OCI-LY7 (cell line): Measurements from ENCODE around the gene ORC6. TPM values are rescaled to one million over a fixed set of nuclear protein-coding genes. Genes with fewer than 3 reads are reported as not detected.

Experiments used
- BruUV-seq: library from RNA; stranded (reverse); fragments of 400-500 nt; replicated peaks from 2 replicates; lab custom pipeline; 2021; lab: Mats Ljungman, UMichigan
- CTCF ChIA-PET: fragments of 300-600 bp; sonication (Branson Sonifier 250); formaldehyde crosslinking; loops from one replicate; lab custom pipeline; 2022; ENCODE audit warnings: antibody characterized with exemption; ENCODE audit not compliant: unreplicated experiment; lab: Charles Lee
- POLR2A ChIA-PET: fragments of 300-600 bp; sonication (Branson Sonifier 250); formaldehyde crosslinking; loops from one replicate; lab custom pipeline; 2022; ENCODE audit warnings: antibody characterized with exemption; lab: Charles Lee
- DNase-seq: peaks from one replicate; pipeline ENCODE4 v3.0.0-alpha.2; 2015; ENCODE audit warnings: low spot score
- H2AFZ ChIP-seq: fragments of 200-600 bp; sonication (generic), shearing (Covaris generic); 2 replicates; pipeline ENCODE4 v1.6.1; 2014; ENCODE audit warnings: mild to moderate bottlenecking, antibody characterized with exemption, low read length, moderate library complexity
- H3K27ac ChIP-seq: fragments of 200-600 bp; sonication (generic); 2 replicates; pipeline ENCODE4 v1.5.1; 2014; ENCODE audit warnings: mixed run types, low read depth, mild to moderate bottlenecking, moderate library complexity, low read length, inconsistent platforms; ENCODE audit not compliant: poor library complexity, severe bottlenecking
- H3K36me3 ChIP-seq: fragments of 200-600 bp; sonication (generic); 2 replicates; pipeline ENCODE4 v1.6.1; 2014; ENCODE audit warnings: mild to moderate bottlenecking, antibody characterized with exemption, low read length, moderate library complexity, mixed read lengths; ENCODE audit not compliant: insufficient read depth
- H3K4me1 ChIP-seq: fragments of 200-600 bp; sonication (generic); 2 replicates; pipeline ENCODE4 v1.5.1; 2014; ENCODE audit warnings: mild to moderate bottlenecking, low read length; ENCODE audit not compliant: insufficient read depth, poor library complexity, severe bottlenecking
- H3K4me2 ChIP-seq: fragments of 200-600 bp; sonication (generic); 2 replicates; pipeline ENCODE4 v1.6.1; 2014; ENCODE audit warnings: mild to moderate bottlenecking, low read length
- H3K4me3 ChIP-seq: fragments of 200-600 bp; sonication (generic); 2 replicates; pipeline ENCODE4 v1.5.1; 2014; ENCODE audit warnings: mild to moderate bottlenecking, low read depth, low read length; ENCODE audit not compliant: poor library complexity, severe bottlenecking
- H3K79me2 ChIP-seq: fragments of 200-600 bp; sonication (generic); 2 replicates; pipeline ENCODE4 v1.6.1; 2016; ENCODE audit warnings: low read depth, mild to moderate bottlenecking, low read length, moderate library complexity, mixed read lengths; ENCODE audit not compliant: insufficient read depth
- H3K9me2 ChIP-seq: fragments of 200-600 bp; sonication (generic); 2 replicates; pipeline ENCODE4 v1.6.1; 2016; ENCODE audit warnings: mild to moderate bottlenecking, low read length, mixed read lengths; ENCODE audit not compliant: insufficient read depth
- H3K9me3 ChIP-seq: fragments of 200-600 bp; sonication (generic); 2 replicates; pipeline ENCODE4 v1.6.1; 2014; ENCODE audit warnings: mild to moderate bottlenecking, mixed run types, low read length, mixed read lengths
- H4K20me1 ChIP-seq: fragments of 200-600 bp; sonication (generic); 2 replicates; pipeline ENCODE4 v1.6.1; 2014; ENCODE audit warnings: mild to moderate bottlenecking, antibody characterized with exemption, low read length, moderate library complexity, mixed read lengths; ENCODE audit not compliant: insufficient read depth
- EZH2phosphoT487 ChIP-seq: fragments of 200-600 bp; sonication (generic); IDR thresholded peaks from 2 replicates; pipeline ENCODE4 v1.6.1; 2018; ENCODE audit warnings: low read depth, borderline replicate concordance, mild to moderate bottlenecking, mixed run types, antibody characterized with exemption, low read length, moderate library complexity, mixed read lengths
- intact Hi-C: fragments of 100-400 bp; cut with micrococcal nuclease; formaldehyde crosslinking; loops from one replicate; pipeline ENCODE4 v1.10.0; 2022; ENCODE audit not compliant: unreplicated experiment
- total RNA-seq, 2 experiments: library from RNA; depleted of rRNA in 1 of 2; stranded (reverse); fragments of >200 nt in 1 of 2; shearing (Covaris generic) in 1 of 2; gene quantifications; 2 replicates each; pipeline ENCODE4 v1.2.3, GENCODE V29; 2014 to 2022
- TF ChIP-seq, protein P1 (sequence below): fragments of 200-600 bp; sonication (generic); conservative IDR thresholded peaks from 2 replicates; pipeline ENCODE4 v1.5.1; 2014; ENCODE audit warnings: mild to moderate bottlenecking, antibody characterized with exemption, low read length, moderate library complexity, mixed read lengths

Gene ORC6
- total RNA-seq, 2 experiments from 2014 or later, result 67.4 to 100 TPM

DNA sequence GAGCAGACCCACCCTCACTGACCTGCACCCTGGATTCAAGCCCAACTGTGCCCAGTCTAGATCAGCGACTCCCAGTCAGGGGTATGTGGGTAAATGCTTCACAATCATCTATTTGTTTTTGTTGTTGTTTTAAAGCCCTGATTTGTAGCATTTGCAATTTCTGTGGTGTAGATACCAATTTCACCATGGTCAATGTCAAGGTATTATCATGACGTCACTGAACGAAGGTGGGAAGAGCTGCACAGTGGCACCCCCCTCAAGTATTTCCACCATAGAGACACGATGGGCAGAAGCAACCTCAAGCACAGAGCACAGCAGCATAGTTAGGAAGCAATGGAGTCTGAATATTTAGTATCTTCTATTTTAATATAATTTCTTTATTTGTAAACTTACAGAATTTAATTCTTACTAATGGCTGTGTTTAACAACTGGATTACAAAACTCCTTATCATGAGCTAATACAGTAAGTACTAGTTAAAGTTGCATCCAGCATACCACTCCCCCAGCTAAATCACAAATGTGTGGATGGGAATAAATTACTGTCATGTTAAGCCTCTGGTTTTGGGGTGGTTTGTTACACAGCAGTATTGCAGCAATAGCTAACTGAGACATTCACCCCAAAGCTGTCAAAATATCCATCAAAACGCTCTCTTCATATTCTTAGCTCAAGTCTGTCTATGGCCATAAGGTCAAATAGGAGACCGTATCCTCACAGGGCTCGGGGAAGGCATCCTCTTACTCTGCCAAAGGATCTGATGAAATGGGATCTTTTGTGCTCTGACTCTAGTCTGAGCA, 25.5 kb downstream of the ORC6 start:
- POLR2A ChIA-PET, result interaction anchor here (0.6 kb wide), 1 partner anchor 8 kb away, joined by 3 read pairs; no protein-coding TSS in a partner anchor
- no peak for DNase-seq
- intact Hi-C loops, result no loop called here
- no peaks in the 10 kb centered on the region for H3K36me3 ChIP-seq
- no peaks in the 10 kb centered on the region for H3K9me2 ChIP-seq
- no TSS peak for BruUV-seq
- CTCF ChIA-PET, result no interaction called here
- no peaks in the 10 kb centered on the region for H3K9me3 ChIP-seq
- peaks cover 5% of the 10 kb centered on the region for H3K4me1 ChIP-seq
- H2AFZ ChIP-seq, result no peak overlapping the region
- no peak overlapping the region for H3K27ac ChIP-seq
- no peak overlapping the region for H3K4me2 ChIP-seq
- H3K79me2 ChIP-seq, result no peaks in the 10 kb centered on the region
- TF ChIP-seq, protein P1, sequence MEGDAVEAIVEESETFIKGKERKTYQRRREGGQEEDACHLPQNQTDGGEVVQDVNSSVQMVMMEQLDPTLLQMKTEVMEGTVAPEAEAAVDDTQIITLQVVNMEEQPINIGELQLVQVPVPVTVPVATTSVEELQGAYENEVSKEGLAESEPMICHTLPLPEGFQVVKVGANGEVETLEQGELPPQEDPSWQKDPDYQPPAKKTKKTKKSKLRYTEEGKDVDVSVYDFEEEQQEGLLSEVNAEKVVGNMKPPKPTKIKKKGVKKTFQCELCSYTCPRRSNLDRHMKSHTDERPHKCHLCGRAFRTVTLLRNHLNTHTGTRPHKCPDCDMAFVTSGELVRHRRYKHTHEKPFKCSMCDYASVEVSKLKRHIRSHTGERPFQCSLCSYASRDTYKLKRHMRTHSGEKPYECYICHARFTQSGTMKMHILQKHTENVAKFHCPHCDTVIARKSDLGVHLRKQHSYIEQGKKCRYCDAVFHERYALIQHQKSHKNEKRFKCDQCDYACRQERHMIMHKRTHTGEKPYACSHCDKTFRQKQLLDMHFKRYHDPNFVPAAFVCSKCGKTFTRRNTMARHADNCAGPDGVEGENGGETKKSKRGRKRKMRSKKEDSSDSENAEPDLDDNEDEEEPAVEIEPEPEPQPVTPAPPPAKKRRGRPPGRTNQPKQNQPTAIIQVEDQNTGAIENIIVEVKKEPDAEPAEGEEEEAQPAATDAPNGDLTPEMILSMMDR, result no peak
- no peak for TF ChIP-seq EZH2phosphoT487
- H4K20me1 ChIP-seq, result no peaks in the 10 kb centered on the region
- no peak overlapping the region for H3K4me3 ChIP-seq

DNA sequence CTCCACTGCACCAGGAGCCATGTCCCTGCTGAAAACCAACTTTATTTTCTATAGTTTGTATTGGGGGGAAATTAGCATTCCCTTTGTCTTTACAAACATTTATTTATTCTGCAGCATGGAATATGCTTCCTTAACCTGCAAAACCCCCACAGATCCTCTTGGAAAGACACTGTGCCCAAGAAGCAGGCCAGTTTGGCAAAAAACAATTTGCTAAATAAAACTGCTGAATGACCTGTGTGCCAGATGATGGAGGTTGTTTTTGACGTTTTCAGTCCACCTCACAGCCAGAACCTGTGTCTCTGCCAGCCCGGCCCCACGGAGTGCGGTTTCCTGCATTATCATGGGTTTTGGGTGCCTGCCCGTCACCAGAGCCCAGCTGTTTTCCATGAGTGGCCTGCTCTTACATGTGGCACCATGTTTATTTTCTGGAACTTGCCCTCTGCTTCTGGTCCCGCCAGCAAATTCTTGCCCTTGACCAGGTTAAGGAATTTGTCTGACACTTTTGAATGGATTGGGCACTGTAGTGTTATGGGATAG, 26.4 kb downstream of the ORC6 start:
- Histone ChIP-seq H3K4me1 (peaks cover 5% of the 10 kb centered on the region), H3K79me2 (no peaks in the 10 kb centered on the region), H3K4me3 (no peak overlapping the region), H3K27ac (no peak overlapping the region), H3K4me2 (no peak overlapping the region), H3K9me2 (no peaks in the 10 kb centered on the region), H4K20me1 (no peaks in the 10 kb centered on the region), H3K36me3 (no peaks in the 10 kb centered on the region), H2AFZ (no peak overlapping the region), H3K9me3 (no peaks in the 10 kb centered on the region)
- no TSS peak for BruUV-seq
- no peak for TF ChIP-seq EZH2phosphoT487
- TF ChIP-seq, protein P1, result no peak
- CTCF ChIA-PET, result no interaction called here
- POLR2A ChIA-PET, result no interaction called here
- intact Hi-C loops, result no loop called here
- no peak for DNase-seq

DNA sequence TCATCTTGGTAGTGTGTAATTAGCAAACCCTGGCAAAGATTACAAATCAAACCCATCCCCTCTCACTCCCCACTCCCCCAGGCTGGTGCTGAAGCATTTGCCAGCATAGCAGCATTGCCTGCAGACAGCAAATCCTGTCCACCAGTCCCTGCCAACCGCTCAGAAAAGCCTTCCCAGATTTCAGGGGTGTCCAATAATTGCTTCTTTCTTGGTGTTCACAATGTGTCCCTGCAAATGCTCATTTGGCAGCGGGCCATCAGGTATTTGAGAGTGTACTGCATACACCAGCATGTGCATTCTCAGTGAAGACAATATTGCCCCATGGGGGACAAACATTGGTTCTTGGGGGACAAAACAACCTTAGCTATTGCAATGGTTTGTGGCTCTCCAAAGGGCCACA, 28.2 kb downstream of the ORC6 start:
- H3K4me1 ChIP-seq, result peaks cover 3% of the 10 kb centered on the region
- POLR2A ChIA-PET, result no interaction called here
- H3K9me2 ChIP-seq, result no peaks in the 10 kb centered on the region
- no peaks in the 10 kb centered on the region for H4K20me1 ChIP-seq
- DNase-seq, result no peak
- CTCF ChIA-PET, result no interaction called here
- H3K4me3 ChIP-seq, result no peak overlapping the region
- H3K36me3 ChIP-seq, result no peaks in the 10 kb centered on the region
- H3K9me3 ChIP-seq, result no peaks in the 10 kb centered on the region
- no peak overlapping the region for H2AFZ ChIP-seq
- intact Hi-C loops, result no loop called here
- H3K27ac ChIP-seq, result no peak overlapping the region
- no peaks in the 10 kb centered on the region for H3K79me2 ChIP-seq
- TF ChIP-seq EZH2phosphoT487, result no peak
- TF ChIP-seq, protein P1, result no peak
- BruUV-seq, result no TSS peak
- H3K4me2 ChIP-seq, result no peak overlapping the region
